DND-41 (cell line): Measurements from ENCODE around the gene SYT1.

Source experiments
- EZH2 ChIP-seq: IDR thresholded peaks from 3 replicates; pipeline ENCODE4 v1.6.1; 2012; ENCODE audit warnings: borderline replicate concordance, low read depth, mild to moderate bottlenecking, moderate library complexity, low read length, inconsistent platforms; ENCODE audit not compliant: severe bottlenecking
- TF ChIP-seq, protein P1 (sequence below): IDR thresholded peaks from 2 replicates; pipeline ENCODE4 v1.5.1; 2012; ENCODE audit warnings: borderline replicate concordance, low read length, moderate library complexity, mild to moderate bottlenecking; ENCODE audit not compliant: poor library complexity, severe bottlenecking; ENCODE audit errors: extremely low read depth

DNA sequence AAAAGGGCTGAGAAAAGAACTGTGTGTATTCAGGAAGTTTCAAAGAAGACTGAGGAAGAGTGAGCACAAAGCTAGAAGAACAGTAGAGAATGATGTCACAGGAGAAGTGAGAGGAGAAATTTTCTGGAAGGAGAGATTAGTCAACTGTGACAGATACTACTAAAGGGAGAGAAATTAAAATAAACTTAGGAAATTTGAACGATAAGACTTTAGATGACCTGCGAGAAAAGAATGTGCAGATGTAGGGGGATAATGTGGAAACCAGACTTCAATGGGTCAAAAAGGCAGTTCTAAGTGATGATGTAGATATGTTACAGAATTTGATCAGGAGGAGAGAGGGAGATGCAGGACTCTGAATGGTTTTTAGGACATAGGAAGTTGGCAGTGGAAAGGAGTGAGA is 287.4 kb downstream of the SYT1 start:
- TF ChIP-seq, protein P1, sequence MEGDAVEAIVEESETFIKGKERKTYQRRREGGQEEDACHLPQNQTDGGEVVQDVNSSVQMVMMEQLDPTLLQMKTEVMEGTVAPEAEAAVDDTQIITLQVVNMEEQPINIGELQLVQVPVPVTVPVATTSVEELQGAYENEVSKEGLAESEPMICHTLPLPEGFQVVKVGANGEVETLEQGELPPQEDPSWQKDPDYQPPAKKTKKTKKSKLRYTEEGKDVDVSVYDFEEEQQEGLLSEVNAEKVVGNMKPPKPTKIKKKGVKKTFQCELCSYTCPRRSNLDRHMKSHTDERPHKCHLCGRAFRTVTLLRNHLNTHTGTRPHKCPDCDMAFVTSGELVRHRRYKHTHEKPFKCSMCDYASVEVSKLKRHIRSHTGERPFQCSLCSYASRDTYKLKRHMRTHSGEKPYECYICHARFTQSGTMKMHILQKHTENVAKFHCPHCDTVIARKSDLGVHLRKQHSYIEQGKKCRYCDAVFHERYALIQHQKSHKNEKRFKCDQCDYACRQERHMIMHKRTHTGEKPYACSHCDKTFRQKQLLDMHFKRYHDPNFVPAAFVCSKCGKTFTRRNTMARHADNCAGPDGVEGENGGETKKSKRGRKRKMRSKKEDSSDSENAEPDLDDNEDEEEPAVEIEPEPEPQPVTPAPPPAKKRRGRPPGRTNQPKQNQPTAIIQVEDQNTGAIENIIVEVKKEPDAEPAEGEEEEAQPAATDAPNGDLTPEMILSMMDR: no peak
- no peak for TF ChIP-seq EZH2
